ENCODE results near the gene SOX12. TPM values are rescaled to one million over a fixed set of nuclear protein-coding genes. Genes with fewer than 3 reads are reported as not detected.
"Not testable (repeated sequence)": the region's sequence is repeated elsewhere in the genome, so short reads cannot be mapped to it uniquely, and the experiment has no call there.

Gene SOX12
- total RNA-seq, 1 donor = 6.0 TPM

- no peak overlapping the region for H3K4me3 ChIP-seq (ENCODE audit: low read depth, low read length)
- TF ChIP-seq CTCF (IDR thresholded peaks at IDR 0.05; ENCODE audit: insufficient read depth, low read depth, low read length) = no peak
- DNase-seq (ENCODE audit: low read depth) = no peak
Measured at GRCh38 chr20:328975-329695, 3.8 kb downstream of the SOX12 start.

- TF ChIP-seq CTCF (IDR thresholded peaks at IDR 0.05; ENCODE audit: insufficient read depth, low read depth, low read length) = no peak
- DNase-seq (ENCODE audit: low read depth) = no peak
- H3K4me3 ChIP-seq (ENCODE audit: low read depth, low read length) = no peak overlapping the region
Measured at GRCh38 chr20:329851-330232, 4.5 kb downstream of the SOX12 start.

- H3K4me3 ChIP-seq (ENCODE audit: low read depth, low read length) = no peak overlapping the region
- TF ChIP-seq CTCF (IDR thresholded peaks at IDR 0.05; ENCODE audit: insufficient read depth, low read depth, low read length) = peak; percentile 94
- DNase-seq (ENCODE audit: low read depth) = peak; percentile 77
Measured at GRCh38 chr20:330233-331149, 5.1 kb downstream of the SOX12 start.

GRCh38 chr20:334578-334977 lies 9.2 kb downstream of the SOX12 start:
- H3K4me3 ChIP-seq (ENCODE audit: low read depth, low read length) = no peak overlapping the region
- no peak for DNase-seq (ENCODE audit: low read depth)
- no peak for TF ChIP-seq CTCF (IDR thresholded peaks at IDR 0.05; ENCODE audit: insufficient read depth, low read depth, low read length)

GRCh38 chr20:336040-336439 lies 10.7 kb downstream of the SOX12 start:
- H3K4me3 ChIP-seq (ENCODE audit: low read depth, low read length); DNase-seq (ENCODE audit: low read depth): not testable (repeated sequence)

GRCh38 chr20:341682-342081 lies 16.3 kb downstream of the SOX12 start:
- no peak for TF ChIP-seq CTCF (IDR thresholded peaks at IDR 0.05; ENCODE audit: insufficient read depth, low read depth, low read length)
- peak; percentile 70 for DNase-seq (ENCODE audit: low read depth)
- H3K4me3 ChIP-seq (ENCODE audit: low read depth, low read length) = no peak overlapping the region

GRCh38 chr20:343107-343506 lies 17.8 kb downstream of the SOX12 start:
- no peak for DNase-seq (ENCODE audit: low read depth)
- H3K4me3 ChIP-seq (ENCODE audit: low read depth, low read length) = no peak overlapping the region
- TF ChIP-seq CTCF (IDR thresholded peaks at IDR 0.05; ENCODE audit: insufficient read depth, low read depth, low read length) = no peak

All from fibroblast of villous mesenchyme (primary cell).